Vagina (tissue), 2 donors: Measurements from ENCODE around the gene NFYA. TPM values are rescaled to one million over a fixed set of nuclear protein-coding genes. Genes with fewer than 3 reads are reported as not detected.

Experiments
- DNase-seq, 2 donors: peaks; one replicate each; pipeline ENCODE4 v3.0.0-alpha.2; 2017; ENCODE audit errors: extremely low spot score in 2 of 2
- H3K27ac ChIP-seq: fragments of 200-600 bp; sonication (generic); one replicate; pipeline ENCODE4 v1.5.1; 2019
- H3K27me3 ChIP-seq: fragments of 200-600 bp; sonication (generic); one replicate; pipeline ENCODE4 v1.5.1; 2019
- H3K36me3 ChIP-seq, 2 donors: fragments of 200-600 bp; sonication (generic); one replicate each; pipeline ENCODE4 v1.5.1; 2017 to 2019
- H3K4me1 ChIP-seq: fragments of 200-600 bp; sonication (generic); one replicate; pipeline ENCODE4 v1.5.1; 2019
- H3K4me3 ChIP-seq, 2 donors: fragments of 200-600 bp; sonication (generic); 1 replicate in 1 of 2; 2 replicates in 1 of 2; pipeline ENCODE4 v1.5.1; 2016 to 2019
- H3K9me3 ChIP-seq: fragments of 200-600 bp; sonication (generic); one replicate; pipeline ENCODE4 v1.5.1; 2019
- CTCF ChIP-seq, 3 experiments: fragments of 450-650 bp in 2 of 3; fragments of 200-600 bp in 1 of 3; sonication (generic) in 1 of 3; IDR thresholded peaks; one replicate each; pipeline ENCODE4 v1.5.1; 2017 to 2019; ENCODE audit warnings: antibody characterized with exemption in 3 of 3, mild to moderate bottlenecking in 2 of 3, moderate library complexity in 2 of 3
- POLR2A ChIP-seq, 2 donors: fragments of 450-650 bp; IDR thresholded peaks; one replicate each; pipeline ENCODE4 v1.6.1; 2017; ENCODE audit warnings: antibody characterized with exemption in 2 of 2, mild to moderate bottlenecking in 2 of 2, moderate library complexity in 2 of 2
- POLR2AphosphoS5 ChIP-seq, 2 donors: sonication (generic); formaldehyde crosslinking; IDR thresholded peaks; one replicate each; pipeline ENCODE4 v1.9.0; 2017; ENCODE audit warnings: antibody characterized with exemption in 2 of 2, mild to moderate bottlenecking in 2 of 2, low read depth in 1 of 2; ENCODE audit not compliant: insufficient read depth in 1 of 2
- intact Hi-C: fragments of 100-400 bp; cut with DNase I; formaldehyde crosslinking; loops from one replicate; pipeline ENCODE4 v1.15.1; 2023
- total RNA-seq: library from RNA; depleted of rRNA; stranded (reverse); fragments of >200 nt; gene quantifications from one replicate; pipeline ENCODE4 v1.2.3, GENCODE V29; 2016

The NFYA gene
- total RNA-seq, 1 donor from 2014 or later, result 22.8 TPM

- Histone ChIP-seq H3K27me3 (no peaks in the 10 kb centered on the region), H3K9me3 (no peaks in the 10 kb centered on the region), H3K27ac (no peak overlapping the region), H3K4me3 (no peak overlapping the region), H3K4me1 (no peaks in the 10 kb centered on the region), H3K36me3 (no peaks in the 10 kb centered on the region)
- TF ChIP-seq POLR2AphosphoS5 (IDR thresholded peaks at IDR 0.05; ENCODE audit: insufficient read depth in 1 of 2, low read depth in 1 of 2), result no peak
- TF ChIP-seq CTCF (IDR thresholded peaks at IDR 0.05), result no peak
- TF ChIP-seq POLR2A (IDR thresholded peaks at IDR 0.05), result no peak
- DNase-seq, result no peak
- intact Hi-C loops, result no loop called here
Observed at GRCh38 chr6:41037107-41037900, 35.5 kb upstream of the NFYA start.

- Histone ChIP-seq H3K27ac (no peak overlapping the region), H3K27me3 (no peaks in the 10 kb centered on the region), H3K4me1 (no peaks in the 10 kb centered on the region), H3K9me3 (no peaks in the 10 kb centered on the region), H3K36me3 (no peaks in the 10 kb centered on the region), H3K4me3 (no peak overlapping the region)
- no peak for DNase-seq
- TF ChIP-seq CTCF (IDR thresholded peaks at IDR 0.05) (no peak), POLR2A (IDR thresholded peaks at IDR 0.05) (no peak), POLR2AphosphoS5 (IDR thresholded peaks at IDR 0.05; ENCODE audit: insufficient read depth in 1 of 2, low read depth in 1 of 2) (no peak)
- intact Hi-C loops, result no loop called here
Observed at GRCh38 chr6:41038205-41038604, 34.6 kb upstream of the NFYA start.

GRCh38 chr6:41039060-41039998 is 33.4 kb upstream of the NFYA start, which contains the start of gene UNC5CL:
UNC5CL (minus strand) TSS chr6:41039221; CDS start chr6:41035074, 4,147 bp downstream.
- Histone ChIP-seq H3K4me1 (no peaks in the 10 kb centered on the region), H3K9me3 (no peaks in the 10 kb centered on the region), H3K27ac (no peak within 1 kb of the TSS), H3K36me3 (no peaks in the 10 kb centered on the region), H3K4me3 (no peak within 1 kb of the TSS), H3K27me3 (no peaks in the 10 kb centered on the region)
- DNase-seq, result no peak
- intact Hi-C loops, result no loop called here
- TF ChIP-seq POLR2AphosphoS5 (IDR thresholded peaks at IDR 0.05; ENCODE audit: insufficient read depth in 1 of 2, low read depth in 1 of 2) (no peak), CTCF (IDR thresholded peaks at IDR 0.05) (no peak), POLR2A (IDR thresholded peaks at IDR 0.05) (no peak)

- no peak overlapping the region for H3K4me3 ChIP-seq
- no peak for DNase-seq
- no peaks in the 10 kb centered on the region for H3K36me3 ChIP-seq
- intact Hi-C loops, result no loop called here
- H3K9me3 ChIP-seq, result no peaks in the 10 kb centered on the region
- TF ChIP-seq POLR2AphosphoS5 (IDR thresholded peaks at IDR 0.05; ENCODE audit: insufficient read depth in 1 of 2, low read depth in 1 of 2), result no peak
- no peak for TF ChIP-seq POLR2A (IDR thresholded peaks at IDR 0.05)
- no peak for TF ChIP-seq CTCF (IDR thresholded peaks at IDR 0.05)
- H3K27me3 ChIP-seq, result no peaks in the 10 kb centered on the region
- H3K4me1 ChIP-seq, result no peaks in the 10 kb centered on the region
- no peak overlapping the region for H3K27ac ChIP-seq
Observed at GRCh38 chr6:41040101-41040939, 32.5 kb upstream of the NFYA start.
